Common myeloid progenitor, CD34-positive (primary cell): ENCODE measurements around the gene CDH13.

ENCODE experiments used
- CTCF ChIA-PET: fragments of 350-600 bp; sonication (Branson Sonifier 250); formaldehyde crosslinking; loops from one replicate; lab custom pipeline; 2021; ENCODE audit warnings: antibody characterized with exemption; lab: Charles Lee
- POLR2A ChIA-PET: fragments of 350-600 bp; sonication (Branson Sonifier 250); formaldehyde crosslinking; loops from one replicate; lab custom pipeline; 2021; ENCODE audit warnings: antibody characterized with exemption; lab: Charles Lee
- DNase-seq, 3 donors: peaks; one replicate each; pipeline versions ENCODE4 v3.0.0 to v3.0.0-alpha.2; 2013
- H3K27ac ChIP-seq, 2 experiments: 1 replicate in 1 of 2; 2 replicates in 1 of 2; pipeline ENCODE4 v1.7.0; 2013; ENCODE audit warnings: inconsistent platforms in 2 of 2, low read length in 2 of 2, mild to moderate bottlenecking in 2 of 2, low read depth in 1 of 2, moderate library complexity in 1 of 2; ENCODE audit not compliant: severe bottlenecking in 2 of 2, insufficient read depth in 1 of 2, poor library complexity in 1 of 2
- H3K27me3 ChIP-seq, 5 experiments: replicated peaks in 2 of 5; 1 replicate in 3 of 5; 2 replicates in 2 of 5; pipeline versions ENCODE4 v1.6.1 to v1.7.0; 2013; ENCODE audit warnings: low read length in 4 of 5, mild to moderate bottlenecking in 2 of 5, moderate library complexity in 2 of 5, inconsistent platforms in 1 of 5; ENCODE audit not compliant: insufficient read depth in 5 of 5, control insufficient read depth in 4 of 5
- H3K36me3 ChIP-seq, 4 experiments: 1 replicate in 2 of 4; 2 replicates in 2 of 4; pipeline versions ENCODE4 v1.6.1 to v1.7.0; 2013; ENCODE audit warnings: low read length in 3 of 4, control low read depth in 1 of 4, mild to moderate bottlenecking in 1 of 4; ENCODE audit not compliant: control insufficient read depth in 4 of 4, insufficient read depth in 4 of 4
- H3K4me1 ChIP-seq, 4 experiments: 1 replicate in 3 of 4; 2 replicates in 1 of 4; pipeline versions ENCODE4 v1.6.1 to v1.7.1; 2013; ENCODE audit warnings: low read length in 3 of 4, mild to moderate bottlenecking in 3 of 4, control low read depth in 1 of 4, inconsistent platforms in 1 of 4, moderate library complexity in 1 of 4; ENCODE audit not compliant: control insufficient read depth in 4 of 4, insufficient read depth in 4 of 4; ENCODE audit errors: control extremely low read depth in 1 of 4
- H3K4me3 ChIP-seq, 7 experiments: 1 replicate in 4 of 7; 2 replicates in 3 of 7; pipeline versions ENCODE4 v1.5.1 to v1.7.0; 2013; ENCODE audit warnings: mild to moderate bottlenecking in 7 of 7, low read length in 6 of 7, moderate library complexity in 6 of 7, inconsistent platforms in 2 of 7, low read depth in 2 of 7, control low read depth in 1 of 7; ENCODE audit not compliant: insufficient read depth in 4 of 7, control insufficient read depth in 1 of 7; ENCODE audit errors: extremely low read depth in 1 of 7
- H3K9me3 ChIP-seq, 5 experiments: 1 replicate in 4 of 5; 2 replicates in 1 of 5; pipeline versions ENCODE4 v1.6.1 to v1.7.1; 2013; ENCODE audit warnings: low read length in 4 of 5, mild to moderate bottlenecking in 2 of 5, inconsistent platforms in 1 of 5, low read depth in 1 of 5, moderate library complexity in 1 of 5; ENCODE audit not compliant: control insufficient read depth in 4 of 5, insufficient read depth in 2 of 5; ENCODE audit errors: control extremely low read depth in 1 of 5
- WGBS: methylation state at CpG from one replicate; pipeline ENCODE4 v1.1.5; 2013; ENCODE audit not compliant: insufficient coverage; 5-methylcytosine and 5-hydroxymethylcytosine counted together

The CDH13 gene

DNA sequence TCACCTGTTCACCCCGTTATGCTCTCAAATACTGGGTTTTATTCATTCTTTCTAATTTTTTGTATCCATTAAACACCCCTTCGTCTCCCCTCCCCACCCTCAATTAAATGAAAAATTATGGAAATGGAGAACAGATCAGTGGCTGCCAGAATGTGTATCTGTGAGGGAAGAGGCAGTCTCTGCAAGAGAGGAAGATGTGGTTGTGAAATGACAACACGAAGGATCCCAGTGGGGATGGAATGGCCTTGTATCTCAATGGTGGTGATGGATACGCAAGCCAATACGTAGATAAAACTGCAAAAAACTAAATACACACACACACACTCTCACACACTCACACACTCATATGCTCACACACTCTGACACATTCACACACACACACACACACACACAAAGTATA lies 570.7 kb downstream of the CDH13 start:
- POLR2A ChIA-PET = no interaction called here
- Histone ChIP-seq H3K36me3 (no peaks in the 10 kb centered on the region), H3K27me3 (peaks cover 0 to 6% (median 0%) of the 10 kb centered on the region in 5 experiments), H3K4me3 (no peak overlapping the region), H3K4me1 (no peaks in the 10 kb centered on the region), H3K27ac (no peak overlapping the region), H3K9me3 (peaks cover 0 to 4% (median 0%) of the 10 kb centered on the region in 5 experiments)
- no peak for DNase-seq
- CTCF ChIA-PET = no interaction called here
- WGBS = no CpG with 5 or more reads among the region's 5 CpGs

DNA sequence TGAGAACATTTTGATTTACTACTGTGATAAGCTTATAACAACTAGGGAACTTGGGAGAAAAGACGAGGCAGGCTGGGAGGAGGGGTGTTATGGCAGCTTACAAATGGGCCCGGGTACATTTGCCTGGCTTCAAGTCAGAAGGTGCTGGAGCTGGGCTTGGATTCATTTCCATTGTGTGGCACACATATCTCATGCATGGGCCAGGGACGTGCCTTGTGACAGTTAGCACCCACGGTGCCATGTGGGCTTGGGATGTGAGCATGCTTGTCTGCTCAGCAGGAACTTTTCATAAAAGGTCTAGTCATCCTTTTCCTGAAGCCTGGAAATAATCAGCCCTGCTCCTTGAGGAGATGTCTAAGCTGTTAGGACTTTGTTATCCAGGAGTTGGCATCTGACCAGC lies 572.2 kb downstream of the CDH13 start:
- Histone ChIP-seq H3K27me3 (peaks cover 0 to 2% (median 0%) of the 10 kb centered on the region in 5 experiments), H3K36me3 (no peaks in the 10 kb centered on the region), H3K4me1 (no peaks in the 10 kb centered on the region), H3K4me3 (no peak overlapping the region), H3K27ac (no peak overlapping the region), H3K9me3 (peaks cover 0 to 4% (median 0%) of the 10 kb centered on the region in 5 experiments)
- WGBS = 96% methylated on average over 3 of the region's 4 CpGs
- ChIA-PET POLR2A (no interaction called here), CTCF (no interaction called here)
- no peak for DNase-seq

DNA sequence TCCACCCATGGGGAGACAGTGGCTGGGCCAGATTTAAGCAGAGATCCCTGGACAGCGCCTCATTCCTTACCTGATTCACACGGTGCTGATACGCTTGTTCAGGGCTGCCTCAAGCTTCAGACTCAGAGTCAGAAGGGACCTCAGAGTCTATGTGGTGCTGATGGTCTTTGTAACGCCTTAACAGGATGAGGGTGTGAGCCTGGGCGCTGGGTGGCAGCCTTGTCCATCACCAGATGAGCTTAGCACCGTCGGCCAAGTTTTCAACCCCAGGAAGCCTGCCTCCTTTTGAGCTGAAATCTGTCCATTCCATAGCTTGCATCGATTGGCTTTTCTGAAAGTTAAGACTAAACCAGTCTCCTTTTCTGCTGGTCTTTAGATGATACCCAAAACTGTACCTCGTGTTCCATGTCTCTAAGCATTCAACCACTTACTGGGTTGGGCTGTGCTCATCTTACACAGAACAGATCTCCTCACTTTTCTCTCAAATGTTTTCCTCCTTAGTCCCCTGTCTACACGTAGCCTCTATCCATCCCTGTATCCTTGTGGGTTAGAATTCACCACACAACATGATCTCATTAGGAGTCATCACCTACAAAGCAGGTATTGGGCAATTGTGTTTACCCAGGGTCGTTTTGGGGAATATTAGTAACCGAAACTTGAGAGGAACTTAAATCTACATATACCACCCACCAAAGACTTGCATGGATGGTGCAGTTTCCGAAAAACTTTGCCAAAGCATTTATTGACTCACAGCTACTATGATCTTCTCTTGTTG lies 573.4 kb downstream of the CDH13 start:
- CTCF ChIA-PET = interaction anchor here (1.1 kb wide), 1 partner anchor 32 kb away, joined by 3 read pairs; no protein-coding TSS in a partner anchor
- POLR2A ChIA-PET = interaction anchor here (0.5 kb wide), 1 partner anchor 905 kb away, joined by 5 read pairs; no protein-coding TSS in a partner anchor
- WGBS = 81% methylated on average over 10 of the region's 13 CpGs

DNA sequence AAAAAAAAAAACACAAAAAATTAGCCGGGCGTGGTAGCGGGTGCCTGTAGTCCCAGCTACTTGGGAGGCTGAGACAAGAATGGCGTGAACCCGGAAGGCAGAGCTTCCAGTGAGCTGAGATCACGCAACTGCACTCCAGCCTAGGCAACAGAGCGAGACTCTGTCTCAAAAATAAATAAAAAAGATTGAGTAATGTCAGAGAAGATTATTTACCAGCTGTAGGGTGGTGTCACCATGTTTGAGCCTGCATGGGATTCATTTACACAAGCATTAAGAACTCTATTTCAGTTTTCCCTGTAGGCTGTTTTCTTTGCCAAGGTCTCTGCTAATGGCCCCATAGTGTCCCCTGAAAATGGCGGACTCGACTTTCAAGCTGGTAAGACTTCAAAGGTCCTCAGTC lies 575.0 kb downstream of the CDH13 start:
- 97% methylated on average over 9 of the region's 9 CpGs for WGBS
- Histone ChIP-seq H3K27me3 (no peaks in the 10 kb centered on the region), H3K9me3 (no peaks in the 10 kb centered on the region), H3K27ac (no peak overlapping the region), H3K4me1 (no peaks in the 10 kb centered on the region), H3K36me3 (no peaks in the 10 kb centered on the region), H3K4me3 (no peak overlapping the region)
- DNase-seq = no peak
- CTCF ChIA-PET = no interaction called here
- POLR2A ChIA-PET = no interaction called here

More for the DNA sequence above, 573.4 kb downstream of the CDH13 start:
- no peak overlapping the region for H3K27ac ChIP-seq
- peaks cover 0 to 4% (median 0%) of the 10 kb centered on the region in 5 experiments for H3K9me3 ChIP-seq
- no peaks in the 10 kb centered on the region for H3K27me3 ChIP-seq
- no peak for DNase-seq
- H3K4me3 ChIP-seq = no peak overlapping the region
- H3K36me3 ChIP-seq = no peaks in the 10 kb centered on the region
- H3K4me1 ChIP-seq = no peaks in the 10 kb centered on the region

DNA sequence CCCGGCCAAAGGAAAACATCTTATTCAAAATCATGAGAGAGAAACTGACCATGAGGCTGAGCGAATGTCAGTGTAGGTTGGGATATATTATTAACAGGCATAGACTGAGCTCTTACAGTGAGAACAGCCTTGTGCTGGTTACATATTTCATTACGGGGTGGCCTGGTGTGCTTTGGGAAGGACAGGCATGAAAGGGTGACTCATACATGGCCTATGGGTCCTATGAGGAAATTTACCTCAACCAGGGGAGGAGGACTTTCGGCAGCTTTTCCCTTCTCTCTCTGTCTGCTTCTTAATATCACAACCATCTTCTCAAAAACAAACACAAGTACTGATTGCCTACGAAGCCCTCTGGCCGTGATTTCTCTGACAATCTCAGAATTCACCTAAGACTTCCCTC lies 579.1 kb downstream of the CDH13 start:
- no peak for DNase-seq
- H3K27me3 ChIP-seq = no peaks in the 10 kb centered on the region
- ChIA-PET CTCF (no interaction called here), POLR2A (no interaction called here)
- no peak overlapping the region for H3K27ac ChIP-seq
- H3K4me1 ChIP-seq = no peaks in the 10 kb centered on the region
- no peaks in the 10 kb centered on the region for H3K9me3 ChIP-seq
- no peaks in the 10 kb centered on the region for H3K36me3 ChIP-seq
- WGBS = 78% methylated on average over 6 of the region's 6 CpGs
- no peak overlapping the region for H3K4me3 ChIP-seq

DNA sequence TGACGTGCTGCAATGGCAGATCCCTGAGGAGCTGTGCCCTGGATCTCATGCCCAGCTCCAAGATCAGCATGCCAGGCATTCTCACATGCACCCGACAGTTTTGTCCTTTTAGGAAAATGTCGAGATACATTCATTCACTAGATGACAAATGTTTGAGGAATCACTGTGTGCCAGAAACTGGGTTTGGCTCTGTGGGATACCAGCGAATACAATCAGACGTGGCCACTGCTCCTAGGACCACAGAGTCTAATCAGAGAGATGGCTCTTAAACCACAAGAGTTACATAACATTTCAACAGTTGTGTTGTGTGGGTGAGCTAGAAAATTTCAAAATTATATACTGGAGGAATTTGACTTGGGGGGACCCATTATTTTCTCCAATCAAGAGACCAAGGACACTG lies 579.7 kb downstream of the CDH13 start:
- Histone ChIP-seq H3K4me3 (no peak overlapping the region), H3K9me3 (no peaks in the 10 kb centered on the region), H3K27ac (no peak overlapping the region), H3K36me3 (no peaks in the 10 kb centered on the region), H3K27me3 (no peaks in the 10 kb centered on the region), H3K4me1 (no peaks in the 10 kb centered on the region)
- 81% methylated on average over 3 of the region's 5 CpGs for WGBS
- POLR2A ChIA-PET = no interaction called here
- peak in 2 of 3 donors; percentile 13 to 17 for DNase-seq
- CTCF ChIA-PET = no interaction called here

DNA sequence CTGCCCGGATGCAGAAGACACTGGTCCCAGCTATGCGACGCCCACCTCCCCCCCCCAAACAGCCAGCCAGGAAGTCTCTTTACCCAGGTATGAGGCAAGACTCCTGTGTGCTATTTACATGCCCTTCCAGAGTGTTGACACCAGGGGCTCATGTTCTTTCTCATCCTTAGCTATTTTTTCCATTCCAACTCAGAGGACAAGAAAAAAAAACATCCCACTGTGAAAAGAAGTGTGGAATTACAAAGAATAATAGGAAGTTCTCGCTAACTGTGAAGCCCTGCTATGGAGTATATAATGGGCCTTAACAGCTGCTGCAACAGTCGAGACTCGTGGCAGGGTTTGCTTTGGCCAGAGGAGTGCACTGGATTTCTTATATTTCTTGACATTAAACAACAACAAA lies 584.9 kb downstream of the CDH13 start:
- no peaks in the 10 kb centered on the region for H3K36me3 ChIP-seq
- WGBS = no CpG with 5 or more reads among the region's 6 CpGs
- H3K4me1 ChIP-seq = no peaks in the 10 kb centered on the region
- no peaks in the 10 kb centered on the region for H3K27me3 ChIP-seq
- no peak overlapping the region for H3K27ac ChIP-seq
- no peak overlapping the region for H3K4me3 ChIP-seq
- CTCF ChIA-PET = interaction anchor here (2.0 kb wide), 1 partner anchor 98 kb away, joined by 10 read pairs; no protein-coding TSS in a partner anchor
- POLR2A ChIA-PET = no interaction called here
- no peaks in the 10 kb centered on the region for H3K9me3 ChIP-seq
- no peak for DNase-seq
